ENCODE measurements around the gene NOSIP. TPM values are rescaled to one million over a fixed set of nuclear protein-coding genes. Genes with fewer than 3 reads are reported as not detected.

Gene NOSIP
- total and polyA plus RNA-seq, 2 of the 4 experiments (the other 2 are of a cell fraction): 118 to 138 TPM

GRCh38 chr19:49559443-49559842 lies 20.9 kb downstream of the NOSIP start:
- Histone ChIP-seq H2BK15ac (ENCODE audit: low read depth, low read length) (no peak overlapping the region), H3K79me1 (ENCODE audit: low read depth in 1 of 2, low read length in 2 of 2) (peaks cover 25 to 44% of the 10 kb centered on the region in 2 experiments), H3K14ac (replicated peaks; ENCODE audit: low read depth, low read length) (no peak overlapping the region), H3K4ac (ENCODE audit: low read depth, low read length) (no peak overlapping the region), H4K5ac (ENCODE audit: low read depth, low read length) (no peak overlapping the region), H3K9me1 (ENCODE audit: insufficient read depth, low read length) (0 out of 2 replicates have a peak, but pooled peaks cover 4% of the 10 kb centered on the region), H2BK5ac (ENCODE audit: low read depth, low read length, poor library complexity, severe bottlenecking) (no peak overlapping the region), H2AK9ac (replicated peaks; ENCODE audit: low read depth, low read length, poor library complexity) (no peak overlapping the region), H4K91ac (ENCODE audit: insufficient read depth, low read depth, low read length) (no peak overlapping the region), H3K27ac (ENCODE audit: insufficient read depth, low read length) (no peak overlapping the region), H3K4me3 (ENCODE audit: insufficient read depth, low read depth, low read length) (no peak overlapping the region), H3K18ac (ENCODE audit: low read depth, low read length) (no peak overlapping the region), H2AFZ (replicated peaks; ENCODE audit: low read length, poor library complexity) (peak overlapping the region; percentile 11), H3K36me3 (ENCODE audit: control insufficient read depth, insufficient read depth, low read length) (peaks cover 53% of the 10 kb centered on the region), H4K20me1 (ENCODE audit: insufficient read depth, low read length) (peaks cover 25% of the 10 kb centered on the region), H3K4me1 (ENCODE audit: control insufficient read depth, insufficient read depth, low read length) (no peaks in the 10 kb centered on the region), H3K9ac (ENCODE audit: low read depth, low read length) (no peak overlapping the region), H2AK5ac (ENCODE audit: low read depth, low read length) (no peak overlapping the region), H3K56ac (ENCODE audit: extremely low read depth, insufficient read depth, low read length) (no peak overlapping the region), H4K8ac (ENCODE audit: low read depth in 2 of 2, low read length in 2 of 2) (no peak overlapping the region), H3K9me3 (ENCODE audit: control insufficient read depth, insufficient read depth, low read length) (no peaks in the 10 kb centered on the region), H3K27me3 (ENCODE audit: control insufficient read depth, insufficient read depth, low read length) (no peaks in the 10 kb centered on the region), H2BK120ac (ENCODE audit: low read depth, low read length) (no peak overlapping the region), H3K23ac (ENCODE audit: low read depth, low read length) (no peak overlapping the region), H2BK20ac (ENCODE audit: low read depth, low read length) (no peak overlapping the region), H3K4me2 (ENCODE audit: low read depth, low read length) (no peak overlapping the region)
- dilution Hi-C loops (cut with HindIII; ENCODE audit: low sequenced_read_pairs, unreplicated experiment) (no loop called here), in situ Hi-C loops (cut with MboI; ENCODE audit: low sequenced_read_pairs) (loop anchor here (25.0 kb wide), 1 partner anchor 297 kb away; no protein-coding TSS in a partner anchor), intact Hi-C loops (cut with micrococcal nuclease) (no loop called here)
- DNase-seq (no peak), ATAC-seq (ENCODE audit: low read depth) (no peak)
- no CpG with 5 or more reads among the region's 3 CpGs for WGBS, 2 experiments (ENCODE audit: extremely low coverage in 2 of 2, insufficient read length in 1 of 2)
- TF ChIP-seq CEBPB (IDR thresholded peaks at IDR 0.05; ENCODE audit: low read depth, low read length): no peak
- no peak for TF ChIP-seq RAD21 (IDR thresholded peaks at IDR 0.05; ENCODE audit: low read length)
- no peak for TF ChIP-seq CHD1 (IDR thresholded peaks at IDR 0.05; ENCODE audit: low read depth, low read length)
- no peak for TF ChIP-seq MAFK (IDR thresholded peaks at IDR 0.05; ENCODE audit: low read depth, low read length)
- no peak for TF ChIP-seq BHLHE40 (IDR thresholded peaks at IDR 0.05; ENCODE audit: low read depth, low read length)
- TF ChIP-seq MAZ (IDR thresholded peaks at IDR 0.05; ENCODE audit: borderline replicate concordance, low read depth, low read length): no peak
- no peak for TF ChIP-seq POLR2A (IDR thresholded peaks at IDR 0.05; ENCODE audit: low read depth, low read length)
- TF ChIP-seq SMC3 (IDR thresholded peaks at IDR 0.05; ENCODE audit: low read depth, low read length): no peak
- TF ChIP-seq, protein P1, sequence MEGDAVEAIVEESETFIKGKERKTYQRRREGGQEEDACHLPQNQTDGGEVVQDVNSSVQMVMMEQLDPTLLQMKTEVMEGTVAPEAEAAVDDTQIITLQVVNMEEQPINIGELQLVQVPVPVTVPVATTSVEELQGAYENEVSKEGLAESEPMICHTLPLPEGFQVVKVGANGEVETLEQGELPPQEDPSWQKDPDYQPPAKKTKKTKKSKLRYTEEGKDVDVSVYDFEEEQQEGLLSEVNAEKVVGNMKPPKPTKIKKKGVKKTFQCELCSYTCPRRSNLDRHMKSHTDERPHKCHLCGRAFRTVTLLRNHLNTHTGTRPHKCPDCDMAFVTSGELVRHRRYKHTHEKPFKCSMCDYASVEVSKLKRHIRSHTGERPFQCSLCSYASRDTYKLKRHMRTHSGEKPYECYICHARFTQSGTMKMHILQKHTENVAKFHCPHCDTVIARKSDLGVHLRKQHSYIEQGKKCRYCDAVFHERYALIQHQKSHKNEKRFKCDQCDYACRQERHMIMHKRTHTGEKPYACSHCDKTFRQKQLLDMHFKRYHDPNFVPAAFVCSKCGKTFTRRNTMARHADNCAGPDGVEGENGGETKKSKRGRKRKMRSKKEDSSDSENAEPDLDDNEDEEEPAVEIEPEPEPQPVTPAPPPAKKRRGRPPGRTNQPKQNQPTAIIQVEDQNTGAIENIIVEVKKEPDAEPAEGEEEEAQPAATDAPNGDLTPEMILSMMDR (conservative IDR thresholded peaks at IDR 0.05; ENCODE audit: low read depth, low read length): no peak
- BruUV-seq (replicated peaks): no TSS peak
- ChIA-PET POLR2A (ENCODE audit: unreplicated experiment) (no interaction called here), CTCF (interaction anchor here (1.6 kb wide), 1 partner anchor 11 kb away, joined by 7 read pairs; no protein-coding TSS in a partner anchor)

Measured in IMR-90 (cell line).